T-cell (primary cell): ENCODE data around the gene ZNF74. TPM values are rescaled to one million over a fixed set of nuclear protein-coding genes. Genes with fewer than 3 reads are reported as not detected.

ENCODE experiments used
- ATAC-seq, 4 experiments: fragments of 200-7000 bp in 3 of 4; fragments of 150-1000 bp in 1 of 4; cut with Tn5 transposase; replicated peaks in 1 of 4; 1 replicate in 3 of 4; 2 replicates in 1 of 4; pipeline ENCODE4 v1.10.0; 2021; ENCODE audit warnings: moderate library complexity in 3 of 4, mild to moderate bottlenecking in 2 of 4, moderate number of reproducible peaks in 1 of 4
- CTCF ChIA-PET, 2 donors: fragments of 300-600 bp; sonication (Branson Sonifier 250); formaldehyde crosslinking; loops; one replicate each; lab custom pipeline; 2022; ENCODE audit warnings: antibody characterized with exemption in 2 of 2; lab: Charles Lee
- POLR2A ChIA-PET, 2 donors: fragments of 300-600 bp; sonication (Branson Sonifier 250); formaldehyde crosslinking; loops; one replicate each; lab custom pipeline; 2022; ENCODE audit warnings: antibody characterized with exemption in 2 of 2; lab: Charles Lee
- DNase-seq, 35 experiments: peaks; one replicate each; pipeline versions ENCODE4 v3.0.0 to v3.0.0-alpha.2; 2013 to 2023
- H3K27ac ChIP-seq: one replicate; pipeline ENCODE4 v1.5.1; 2013; ENCODE audit warnings: low read length
- H3K27me3 ChIP-seq, 2 experiments: replicated peaks in 1 of 2; 1 replicate in 1 of 2; 2 replicates in 1 of 2; pipeline versions ENCODE4 v1.6.1 to v1.7.0; 2013; ENCODE audit warnings: low read length in 1 of 2, mixed read lengths in 1 of 2; ENCODE audit not compliant: control insufficient read depth in 2 of 2, insufficient read depth in 2 of 2; ENCODE audit errors: extremely low read depth in 1 of 2
- H3K36me3 ChIP-seq, 2 donors: 1 replicate in 1 of 2; 2 replicates in 1 of 2; pipeline versions ENCODE4 v1.6.1 to v1.7.0; 2013; ENCODE audit warnings: low read length in 1 of 2; ENCODE audit not compliant: control insufficient read depth in 2 of 2, insufficient read depth in 1 of 2; ENCODE audit errors: extremely low read depth in 1 of 2
- H3K4me1 ChIP-seq, 2 experiments: 1 replicate in 1 of 2; 2 replicates in 1 of 2; pipeline versions ENCODE4 v1.6.1 to v1.7.0; 2013; ENCODE audit warnings: low read length in 2 of 2, mixed read lengths in 1 of 2; ENCODE audit not compliant: insufficient read depth in 2 of 2, control insufficient read depth in 1 of 2; ENCODE audit errors: extremely low read depth in 1 of 2
- H3K4me3 ChIP-seq, 2 donors: 1 replicate in 1 of 2; 2 replicates in 1 of 2; pipeline versions ENCODE4 v1.5.1 to v1.7.0; 2013; ENCODE audit warnings: mild to moderate bottlenecking in 2 of 2, low read length in 1 of 2, moderate library complexity in 1 of 2; ENCODE audit not compliant: control insufficient read depth in 1 of 2; ENCODE audit errors: extremely low read depth in 1 of 2
- H3K9me3 ChIP-seq: 2 replicates; pipeline ENCODE4 v1.7.0; 2013
- H3K27ac Mint-ChIP-seq, 2 donors: one replicate each; pipeline ENCODE4 v1.8.0; 2020 to 2021; ENCODE audit warnings: mild to moderate bottlenecking in 2 of 2, mixed read lengths in 2 of 2
- H3K27me3 Mint-ChIP-seq, 2 donors: one replicate each; pipeline ENCODE4 v1.8.0; 2021 to 2022; ENCODE audit warnings: mixed read lengths in 2 of 2
- H3K36me3 Mint-ChIP-seq: one replicate; pipeline ENCODE4 v1.8.0; 2021; ENCODE audit warnings: mixed read lengths
- H3K4me1 Mint-ChIP-seq, 3 donors: one replicate each; pipeline ENCODE4 v1.8.0; 2020 to 2022; ENCODE audit warnings: mixed read lengths in 3 of 3, mild to moderate bottlenecking in 1 of 3
- H3K4me3 Mint-ChIP-seq, 3 donors: one replicate each; pipeline ENCODE4 v1.8.0; 2020 to 2022; ENCODE audit warnings: mild to moderate bottlenecking in 3 of 3, mixed read lengths in 3 of 3, moderate library complexity in 3 of 3
- H3K9me3 Mint-ChIP-seq, 3 donors: one replicate each; pipeline ENCODE4 v1.8.0; 2020 to 2022; ENCODE audit warnings: mixed read lengths in 3 of 3
- WGBS: methylation state at CpG from one replicate; pipeline ENCODE4 v1.1.5; 2013; ENCODE audit warnings: missing lambda C conversion rate; ENCODE audit not compliant: insufficient coverage; 5-methylcytosine and 5-hydroxymethylcytosine counted together
- total RNA-seq, 35 experiments: library from RNA in 6 of 35; stranded (reverse) in 6 of 35; fragments of 120-200 nt in 1 of 35; gene quantifications; one replicate each; pipeline versions ENCODE4 v1.2.1 to v1.2.4 and lab custom pipeline; 2013 to 2026

The ZNF74 gene
- total RNA-seq, 5 donors from 2014 or later (not counting 1 experiment from before 2014, with no cell fraction given) = 6.8 to 19.7 (median 17.3) TPM

- Histone ChIP-seq H3K36me3 (peaks cover 20 to 45% of the 10 kb centered on the region in 2 donors), H3K27ac (no peak overlapping the region), H3K27me3 (peaks cover 0 to 18% of the 10 kb centered on the region in 2 experiments), H3K9me3 (no peaks in the 10 kb centered on the region), H3K4me3 (no peak overlapping the region), H3K4me1 (peaks cover 0 to 8% of the 10 kb centered on the region in 2 experiments)
- Mint-ChIP-seq H3K27me3 (peaks cover 5% of the 10 kb centered on the region in 2 donors), H3K4me3 (no peak overlapping the region), H3K36me3 (peaks cover 35% of the 10 kb centered on the region), H3K27ac (no peak overlapping the region), H3K9me3 (no peaks in the 10 kb centered on the region), H3K4me1 (peaks cover 4 to 9% (median 7%) of the 10 kb centered on the region in 3 donors)
- 82% methylated on average over 3 of the region's 7 CpGs for WGBS
- ChIA-PET POLR2A (no interaction called here), CTCF (no interaction called here)
- DNase-seq (no peak), ATAC-seq (no peak)
Observed at GRCh38 chr22:20442485-20443284, 48.7 kb downstream of the ZNF74 start.

- H3K36me3 Mint-ChIP-seq = peaks cover 32% of the 10 kb centered on the region
- no peaks in the 10 kb centered on the region for H3K9me3 Mint-ChIP-seq
- H3K36me3 ChIP-seq = peaks cover 20 to 45% of the 10 kb centered on the region in 2 donors
- no peaks in the 10 kb centered on the region for H3K4me1 ChIP-seq
- no peaks in the 10 kb centered on the region for H3K27me3 Mint-ChIP-seq
- H3K27ac Mint-ChIP-seq = no peak overlapping the region
- no peaks in the 10 kb centered on the region for H3K9me3 ChIP-seq
- H3K27me3 ChIP-seq = peaks cover 0 to 2% of the 10 kb centered on the region in 2 experiments
- CTCF ChIA-PET = interaction anchor here (0.6 to 1.0 kb wide), 2 partner anchors 16 to 68 kb away, joined by 3 to 4 read pairs; no protein-coding TSS in a partner anchor
- H3K4me1 Mint-ChIP-seq = peaks cover 0 to 3% (median 0%) of the 10 kb centered on the region in 3 donors
- DNase-seq (no peak), ATAC-seq (no peak)
- POLR2A ChIA-PET = no interaction called here
- WGBS = 92% methylated on average over 2 of the region's 4 CpGs
- no peak overlapping the region for H3K4me3 Mint-ChIP-seq
- no peak overlapping the region for H3K27ac ChIP-seq
- H3K4me3 ChIP-seq = no peak overlapping the region
Observed at GRCh38 chr22:20444325-20444724, 50.4 kb downstream of the ZNF74 start.

- Histone ChIP-seq H3K27me3 (no peaks in the 10 kb centered on the region), H3K9me3 (no peaks in the 10 kb centered on the region), H3K4me1 (no peaks in the 10 kb centered on the region), H3K27ac (no peak overlapping the region), H3K36me3 (peaks cover 17 to 42% of the 10 kb centered on the region in 2 donors), H3K4me3 (no peak overlapping the region)
- DNase-seq = no peak
- no peak for ATAC-seq
- Mint-ChIP-seq H3K36me3 (peaks cover 46% of the 10 kb centered on the region), H3K27ac (no peak overlapping the region), H3K9me3 (no peaks in the 10 kb centered on the region), H3K4me1 (no peaks in the 10 kb centered on the region), H3K4me3 (no peak overlapping the region), H3K27me3 (no peaks in the 10 kb centered on the region)
- CTCF ChIA-PET = no interaction called here
- 95% methylated on average over 13 of the region's 21 CpGs for WGBS
- POLR2A ChIA-PET = no interaction called here
Observed at GRCh38 chr22:20446383-20446970, 52.5 kb downstream of the ZNF74 start.

GRCh38 chr22:20448630-20449029 is 54.7 kb downstream of the ZNF74 start:
- Histone ChIP-seq H3K9me3 (no peaks in the 10 kb centered on the region), H3K4me1 (no peaks in the 10 kb centered on the region), H3K27ac (no peak overlapping the region), H3K36me3 (peaks cover 17 to 36% of the 10 kb centered on the region in 2 donors), H3K27me3 (no peaks in the 10 kb centered on the region), H3K4me3 (no peak overlapping the region)
- no peaks in the 10 kb centered on the region for H3K4me1 Mint-ChIP-seq
- no peak for DNase-seq
- no peak for ATAC-seq
- peaks cover 49% of the 10 kb centered on the region for H3K36me3 Mint-ChIP-seq
- ChIA-PET POLR2A (no interaction called here), CTCF (no interaction called here)
- H3K9me3 Mint-ChIP-seq = no peaks in the 10 kb centered on the region
- WGBS = 94% methylated on average over 4 of the region's 5 CpGs
- H3K27me3 Mint-ChIP-seq = no peaks in the 10 kb centered on the region
- no peak overlapping the region for H3K27ac Mint-ChIP-seq
- H3K4me3 Mint-ChIP-seq = no peak overlapping the region

- Mint-ChIP-seq H3K4me3 (no peak overlapping the region), H3K9me3 (no peaks in the 10 kb centered on the region), H3K36me3 (peaks cover 42% of the 10 kb centered on the region), H3K27me3 (no peaks in the 10 kb centered on the region), H3K4me1 (no peaks in the 10 kb centered on the region), H3K27ac (no peak overlapping the region)
- Histone ChIP-seq H3K27me3 (no peaks in the 10 kb centered on the region), H3K4me3 (no peak overlapping the region), H3K4me1 (no peaks in the 10 kb centered on the region), H3K36me3 (peaks cover 14 to 25% of the 10 kb centered on the region in 2 donors), H3K9me3 (no peaks in the 10 kb centered on the region), H3K27ac (no peak overlapping the region)
- POLR2A ChIA-PET = interaction anchor here in 1 of 2 donors (0.6 kb wide), 1 partner anchor 482 kb away, joined by 4 read pairs; no protein-coding TSS in a partner anchor
- CTCF ChIA-PET = interaction anchor here in 1 of 2 donors (0.7 kb wide), 1 partner anchor 383 kb away, joined by 3 read pairs; no protein-coding TSS in a partner anchor
- no peak for DNase-seq
- WGBS = 96% methylated on average over 7 of the region's 19 CpGs
- ATAC-seq = no peak
Observed at GRCh38 chr22:20449819-20450550, 56.0 kb downstream of the ZNF74 start.

GRCh38 chr22:20450551-20450906 is 56.6 kb downstream of the ZNF74 start:
- no peak overlapping the region for H3K27ac Mint-ChIP-seq
- peaks cover 0 to 1% (median 0%) of the 10 kb centered on the region in 3 donors for H3K4me1 Mint-ChIP-seq
- peaks cover 45% of the 10 kb centered on the region for H3K36me3 Mint-ChIP-seq
- Histone ChIP-seq H3K4me3 (no peak overlapping the region), H3K9me3 (no peaks in the 10 kb centered on the region), H3K36me3 (peaks cover 13 to 22% of the 10 kb centered on the region in 2 donors), H3K4me1 (no peaks in the 10 kb centered on the region), H3K27ac (no peak overlapping the region), H3K27me3 (no peaks in the 10 kb centered on the region)
- WGBS = 100% methylated on average over 1 of the region's 1 CpG
- CTCF ChIA-PET = no interaction called here
- no peak overlapping the region for H3K4me3 Mint-ChIP-seq
- no peaks in the 10 kb centered on the region for H3K27me3 Mint-ChIP-seq
- ATAC-seq = no peak
- H3K9me3 Mint-ChIP-seq = no peaks in the 10 kb centered on the region
- POLR2A ChIA-PET = no interaction called here
- DNase-seq = no peak
